OCI-LY1 (cell line): Measurements from ENCODE around the gene MED26.

ENCODE experiments used
- EZH2 ChIP-seq: fragments of 200-600 bp; sonication (generic), shearing (Covaris generic); IDR thresholded peaks from 2 replicates; pipeline ENCODE4 v1.8.0; 2017; ENCODE audit warnings: borderline replicate concordance, mixed run types, mild to moderate bottlenecking, antibody characterized with exemption, low read length, moderate library complexity, mixed read lengths
- TF ChIP-seq, protein P1 (sequence below): fragments of 200-600 bp; sonication (generic), shearing (Covaris generic); IDR thresholded peaks from 2 replicates; pipeline ENCODE4 v1.5.1; 2017; ENCODE audit warnings: mild to moderate bottlenecking, antibody characterized with exemption, low read length, moderate library complexity, mixed read lengths

DNA sequence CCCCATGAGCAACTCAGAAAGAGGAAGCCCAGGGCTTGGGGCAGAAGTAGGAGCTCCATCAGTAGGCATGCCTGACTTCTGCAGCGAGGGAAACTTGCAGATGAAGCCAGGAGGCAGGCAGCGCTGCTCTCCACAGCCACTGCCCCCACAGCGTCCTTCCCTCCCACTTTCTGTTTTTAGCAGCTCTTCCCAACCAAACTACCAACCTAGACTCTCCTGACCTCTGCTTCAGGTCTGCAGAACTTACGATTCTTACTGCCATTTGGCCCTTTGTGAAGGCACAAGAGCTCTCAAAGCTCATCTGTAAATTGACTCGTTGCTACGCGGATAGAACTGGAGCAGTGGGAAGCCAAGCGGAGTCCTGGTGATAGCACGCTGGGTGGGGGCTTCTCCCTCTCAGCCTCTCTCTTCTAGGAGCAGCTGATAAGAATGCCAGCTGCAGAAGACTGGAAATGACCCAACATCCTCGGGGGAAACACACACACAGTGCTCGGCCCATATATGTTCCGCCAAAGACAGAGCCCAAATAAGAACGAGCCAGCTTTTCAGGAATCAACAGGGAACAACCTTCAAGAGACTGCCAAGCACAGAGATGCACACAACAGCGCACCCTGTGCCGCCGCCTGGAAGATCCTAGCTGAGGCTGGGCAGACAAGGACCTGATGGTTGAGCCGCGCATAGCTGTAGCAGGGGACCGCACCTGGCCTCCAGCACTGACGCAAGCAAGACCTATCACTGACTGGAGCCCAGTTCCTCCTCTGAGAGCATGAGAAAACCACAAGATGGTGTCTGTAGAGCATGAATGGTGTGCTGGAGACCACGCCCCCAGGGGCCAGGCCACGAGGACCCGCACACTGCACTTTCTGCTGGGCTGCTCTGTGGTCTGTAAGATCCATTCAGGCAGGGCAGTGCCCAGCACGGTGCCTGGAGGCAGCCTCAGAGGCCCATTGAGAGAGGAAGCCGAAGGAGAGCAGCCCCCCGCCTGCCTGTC is 39.9 kb downstream of the MED26 start:
- TF ChIP-seq, protein P1, sequence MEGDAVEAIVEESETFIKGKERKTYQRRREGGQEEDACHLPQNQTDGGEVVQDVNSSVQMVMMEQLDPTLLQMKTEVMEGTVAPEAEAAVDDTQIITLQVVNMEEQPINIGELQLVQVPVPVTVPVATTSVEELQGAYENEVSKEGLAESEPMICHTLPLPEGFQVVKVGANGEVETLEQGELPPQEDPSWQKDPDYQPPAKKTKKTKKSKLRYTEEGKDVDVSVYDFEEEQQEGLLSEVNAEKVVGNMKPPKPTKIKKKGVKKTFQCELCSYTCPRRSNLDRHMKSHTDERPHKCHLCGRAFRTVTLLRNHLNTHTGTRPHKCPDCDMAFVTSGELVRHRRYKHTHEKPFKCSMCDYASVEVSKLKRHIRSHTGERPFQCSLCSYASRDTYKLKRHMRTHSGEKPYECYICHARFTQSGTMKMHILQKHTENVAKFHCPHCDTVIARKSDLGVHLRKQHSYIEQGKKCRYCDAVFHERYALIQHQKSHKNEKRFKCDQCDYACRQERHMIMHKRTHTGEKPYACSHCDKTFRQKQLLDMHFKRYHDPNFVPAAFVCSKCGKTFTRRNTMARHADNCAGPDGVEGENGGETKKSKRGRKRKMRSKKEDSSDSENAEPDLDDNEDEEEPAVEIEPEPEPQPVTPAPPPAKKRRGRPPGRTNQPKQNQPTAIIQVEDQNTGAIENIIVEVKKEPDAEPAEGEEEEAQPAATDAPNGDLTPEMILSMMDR: peak; percentile 28; the same call in 1 of the 2 replicates
- TF ChIP-seq EZH2: no peak
